ENCODE data around the gene FCF1.

Gene FCF1

GRCh38 chr14:74712499-74713394 is at the start of gene FCF1, which contains the start of gene AREL1:
Gene FCF1, plus strand, starts transcription at chr14:74713144. Its CDS starts 54 bp downstream, at chr14:74713198.
Gene AREL1, minus strand, starts transcription at chr14:74713080. Its CDS starts 27,465 bp downstream, at chr14:74685615.
- no peak for DNase-seq

- DNase-seq: no peak
These were observed 49.1 kb upstream of the FCF1 start for GRCh38 chr14:74663884-74664283.

GRCh38 chr14:74664717-74665116 is 48.2 kb upstream of the FCF1 start:
- DNase-seq: no peak

- DNase-seq: no peak
These were observed 45.2 kb upstream of the FCF1 start for GRCh38 chr14:74667758-74668157.

- DNase-seq: no peak
These were observed 43.7 kb upstream of the FCF1 start for GRCh38 chr14:74669256-74669655.

GRCh38 chr14:74669846-74670245 is 43.1 kb upstream of the FCF1 start:
- DNase-seq: no peak

- no peak for DNase-seq
These were observed 42.1 kb upstream of the FCF1 start for GRCh38 chr14:74670726-74671411.

GRCh38 chr14:74671789-74672188 is 41.2 kb upstream of the FCF1 start:
- no peak for DNase-seq

- no peak for DNase-seq
These were observed 39.2 kb upstream of the FCF1 start for GRCh38 chr14:74673768-74674167.

- DNase-seq: no peak
These were observed 37.7 kb upstream of the FCF1 start for GRCh38 chr14:74675219-74675618.

GRCh38 chr14:74682169-74682952 is 30.6 kb upstream of the FCF1 start:
- no peak for DNase-seq

- no peak for DNase-seq
These were observed 29.5 kb upstream of the FCF1 start for GRCh38 chr14:74683406-74683805.

GRCh38 chr14:74684434-74684833 is 28.5 kb upstream of the FCF1 start:
- no peak for DNase-seq

- DNase-seq: no peak
These were observed 27.9 kb upstream of the FCF1 start for GRCh38 chr14:74685056-74685455.

GRCh38 chr14:74685921-74686678 is 26.8 kb upstream of the FCF1 start:
- no peak for DNase-seq

- DNase-seq: no peak
These were observed 21.5 kb upstream of the FCF1 start for GRCh38 chr14:74691456-74691855.

GRCh38 chr14:74693191-74693590 is 19.8 kb upstream of the FCF1 start:
- no peak for DNase-seq

- no peak for DNase-seq
These were observed 17.5 kb upstream of the FCF1 start for GRCh38 chr14:74695406-74695805.

- no peak for DNase-seq
These were observed 15.9 kb upstream of the FCF1 start for GRCh38 chr14:74697011-74697410.

- no peak for DNase-seq
These were observed 15.4 kb upstream of the FCF1 start for GRCh38 chr14:74697543-74697942.

GRCh38 chr14:74697976-74698375 is 15.0 kb upstream of the FCF1 start:
- DNase-seq: no peak

- no peak for DNase-seq
These were observed 14.5 kb upstream of the FCF1 start for GRCh38 chr14:74698465-74698864.

GRCh38 chr14:74702293-74702692 is 10.7 kb upstream of the FCF1 start:
- DNase-seq: no peak

All from GOT3 (cell line).